OCI-LY1 (cell line): ENCODE data around the gene KDM3B.

Experiments
- EZH2 ChIP-seq: fragments of 200-600 bp; sonication (generic), shearing (Covaris generic); IDR thresholded peaks from 2 replicates; pipeline ENCODE4 v1.8.0; 2017; ENCODE audit warnings: borderline replicate concordance, mixed run types, mild to moderate bottlenecking, antibody characterized with exemption, low read length, moderate library complexity, mixed read lengths
- TF ChIP-seq, protein P1 (sequence below): fragments of 200-600 bp; sonication (generic), shearing (Covaris generic); IDR thresholded peaks from 2 replicates; pipeline ENCODE4 v1.5.1; 2017; ENCODE audit warnings: mild to moderate bottlenecking, antibody characterized with exemption, low read length, moderate library complexity, mixed read lengths

DNA sequence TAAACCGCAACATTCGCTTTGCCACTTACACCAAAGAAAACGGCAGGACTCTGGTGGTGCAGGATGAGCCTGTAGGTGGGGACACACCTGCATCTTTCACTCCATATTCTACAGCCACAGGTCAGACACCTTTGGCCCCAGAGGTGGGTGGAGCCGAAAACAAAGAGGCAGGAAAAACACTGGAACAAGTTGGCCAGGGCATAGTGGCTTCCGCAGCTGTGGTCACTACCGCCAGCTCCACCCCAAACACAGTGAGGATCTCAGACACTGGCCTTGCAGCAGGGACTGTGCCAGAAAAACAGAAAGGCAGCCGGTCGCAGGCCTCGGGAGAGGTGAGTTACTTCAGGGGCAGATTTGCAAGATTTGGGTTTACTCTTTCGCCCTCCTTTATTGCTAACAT is 33.8 kb downstream of the KDM3B start:
- TF ChIP-seq, protein P1, sequence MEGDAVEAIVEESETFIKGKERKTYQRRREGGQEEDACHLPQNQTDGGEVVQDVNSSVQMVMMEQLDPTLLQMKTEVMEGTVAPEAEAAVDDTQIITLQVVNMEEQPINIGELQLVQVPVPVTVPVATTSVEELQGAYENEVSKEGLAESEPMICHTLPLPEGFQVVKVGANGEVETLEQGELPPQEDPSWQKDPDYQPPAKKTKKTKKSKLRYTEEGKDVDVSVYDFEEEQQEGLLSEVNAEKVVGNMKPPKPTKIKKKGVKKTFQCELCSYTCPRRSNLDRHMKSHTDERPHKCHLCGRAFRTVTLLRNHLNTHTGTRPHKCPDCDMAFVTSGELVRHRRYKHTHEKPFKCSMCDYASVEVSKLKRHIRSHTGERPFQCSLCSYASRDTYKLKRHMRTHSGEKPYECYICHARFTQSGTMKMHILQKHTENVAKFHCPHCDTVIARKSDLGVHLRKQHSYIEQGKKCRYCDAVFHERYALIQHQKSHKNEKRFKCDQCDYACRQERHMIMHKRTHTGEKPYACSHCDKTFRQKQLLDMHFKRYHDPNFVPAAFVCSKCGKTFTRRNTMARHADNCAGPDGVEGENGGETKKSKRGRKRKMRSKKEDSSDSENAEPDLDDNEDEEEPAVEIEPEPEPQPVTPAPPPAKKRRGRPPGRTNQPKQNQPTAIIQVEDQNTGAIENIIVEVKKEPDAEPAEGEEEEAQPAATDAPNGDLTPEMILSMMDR, result no peak
- no peak for TF ChIP-seq EZH2
